HepG2 (cell line): ENCODE data around the gene NEK9. TPM values are rescaled to one million over a fixed set of nuclear protein-coding genes. Genes with fewer than 3 reads are reported as not detected.
A peak's percentile ranks its signal among the peaks of the same experiment; 100 is the strongest.

Source experiments
- AGO1 ChIP-seq: fragments of 200-400 bp; formaldehyde crosslinking; IDR thresholded peaks from 2 replicates; pipeline ENCODE4 v1.6.1; 2017; ENCODE audit warnings: mild to moderate bottlenecking, low read depth, low read length, moderate library complexity; ENCODE audit not compliant: poor library complexity, severe bottlenecking
- GABPA ChIP-seq, 2 experiments: IDR thresholded peaks; 2 replicates each; pipeline ENCODE4 v1.6.1; 2011 to 2016; ENCODE audit warnings: low read depth in 2 of 2, low read length in 1 of 2, missing biosample characterization in 1 of 2, missing genetic modification characterization in 1 of 2
- HINFP ChIP-seq: sonication (generic); formaldehyde crosslinking; IDR thresholded peaks from 2 replicates; pipeline ENCODE4 v1.4.0; 2020; ENCODE audit warnings: low read depth, mild to moderate bottlenecking, missing genetic modification reagents
- HOXA9 ChIP-seq: sonication (generic); formaldehyde crosslinking; IDR thresholded peaks from 2 replicates; pipeline ENCODE4 v1.8.1; 2022; ENCODE audit warnings: missing genetic modification reagents, mild to moderate bottlenecking, moderate library complexity, borderline replicate concordance
- MTERF4 ChIP-seq: sonication (generic); formaldehyde crosslinking; IDR thresholded peaks from 2 replicates; pipeline ENCODE4 v1.8.0; 2023; ENCODE audit warnings: mild to moderate bottlenecking, missing genetic modification reagents
- MZF1 ChIP-seq: sonication (generic); formaldehyde crosslinking; IDR thresholded peaks from 2 replicates; pipeline ENCODE4 v1.8.1; 2023; ENCODE audit warnings: mild to moderate bottlenecking, missing genetic modification reagents, borderline replicate concordance
- NCOA2 ChIP-seq: sonication (generic); formaldehyde crosslinking; IDR thresholded peaks from 2 replicates; pipeline ENCODE4 v1.8.0; 2022; ENCODE audit warnings: inconsistent platforms
- PHF21A ChIP-seq: sonication (generic); formaldehyde crosslinking; IDR thresholded peaks from 2 replicates; pipeline ENCODE4 v1.5.0; 2020; ENCODE audit warnings: mild to moderate bottlenecking, missing genetic modification reagents
- PHF5A ChIP-seq: IDR thresholded peaks from one replicate; pipeline ENCODE4 v1.6.1; 2018; ENCODE audit warnings: low read depth, missing genetic modification reagents; ENCODE audit not compliant: unreplicated experiment
- SMAD9 ChIP-seq: sonication (generic); formaldehyde crosslinking; IDR thresholded peaks from 2 replicates; pipeline ENCODE4 v1.5.1; 2020; ENCODE audit warnings: mild to moderate bottlenecking, missing genetic modification reagents
- ZMYM3 ChIP-seq: sonication (generic); formaldehyde crosslinking; IDR thresholded peaks from 2 replicates; pipeline ENCODE4 v1.5.1; 2020; ENCODE audit warnings: mild to moderate bottlenecking, missing genetic modification reagents
- ZNF142 ChIP-seq: sonication (generic); formaldehyde crosslinking; IDR thresholded peaks from 2 replicates; pipeline ENCODE4 v1.4.0; 2020; ENCODE audit warnings: missing genetic modification reagents
- ZNF274 ChIP-seq: sonication (generic); formaldehyde crosslinking; IDR thresholded peaks from 2 replicates; pipeline ENCODE4 v1.5.1; 2020; ENCODE audit warnings: mild to moderate bottlenecking, missing genetic modification reagents
- ZNF496 ChIP-seq: sonication (generic); formaldehyde crosslinking; IDR thresholded peaks from 2 replicates; pipeline ENCODE4 v1.8.1; 2023; ENCODE audit warnings: mild to moderate bottlenecking, moderate library complexity, missing genetic modification reagents; ENCODE audit not compliant: insufficient replicate concordance
- ZNF562 ChIP-seq: sonication (generic); formaldehyde crosslinking; IDR thresholded peaks from 2 replicates; pipeline ENCODE4 v1.8.0; 2022; ENCODE audit warnings: missing genetic modification reagents, borderline replicate concordance
- ZNF644 ChIP-seq: IDR thresholded peaks from 2 replicates; pipeline ENCODE4 v1.6.1; 2016; ENCODE audit warnings: low read depth
- ZNF672 ChIP-seq: sonication (generic); formaldehyde crosslinking; IDR thresholded peaks from 2 replicates; pipeline ENCODE4 v1.8.1; 2022; ENCODE audit warnings: missing genetic modification reagents
- ZNF790 ChIP-seq: sonication (generic); formaldehyde crosslinking; IDR thresholded peaks from 2 replicates; pipeline ENCODE4 v1.8.0; 2022; ENCODE audit warnings: missing genetic modification reagents, mild to moderate bottlenecking, borderline replicate concordance
- ZZZ3 ChIP-seq: sonication (generic); formaldehyde crosslinking; IDR thresholded peaks from 2 replicates; pipeline ENCODE4 v1.4.0; 2020; ENCODE audit warnings: missing genetic modification reagents, mild to moderate bottlenecking, borderline replicate concordance
- polyA plus RNA-seq, 8 experiments: library from polyadenylated mRNA; depleted of rRNA in 3 of 8; stranded (reverse) in 7 of 8; unstranded in 1 of 8; fragments of >200 nt; fragmentation: Illumina TruSeq in 4 of 8; extraction: Trizol in 4 of 8; gene quantifications; 2 replicates each; pipeline versions ENCODE4 v1.2.1 to v1.2.3, GENCODE V29; 2011 to 2016; ENCODE audit warnings: low read depth in 4 of 8, missing spikeins in 1 of 8, mixed read lengths in 1 of 8; ENCODE audit not compliant: insufficient read depth in 1 of 8
- total RNA-seq, 5 experiments: library from RNA; depleted of rRNA; stranded (reverse); fragments of >200 nt; fragmentation: Illumina TruSeq; extraction: Trizol; gene quantifications; 2 replicates each; pipeline ENCODE4 v1.2.3, GENCODE V29; 2016; ENCODE audit warnings: low read depth in 1 of 5

The NEK9 gene
- total and polyA plus RNA-seq, 2 of the 13 experiments (the other 11 are each of a cell fraction or from before 2014, with no cell fraction given): 16.5 to 27.3 TPM

GRCh38 chr14:75176142-75176820 lies 49.4 kb upstream of the NEK9 start, which contains the start of gene TMED10 (continued):
- TF ChIP-seq MTERF4 (CRISPR knock-in tag): peak; percentile 37; the same call in 1 of the 2 replicates
- peak; percentile 24 for TF ChIP-seq AGO1
- TF ChIP-seq ZNF274: peak; percentile 91
- peak; percentile 66 for TF ChIP-seq PHF5A
- no peak; the same call in none of the 2 replicates for TF ChIP-seq ZMYM3 (CRISPR knock-in tag)
- 0 out of 2 replicates have a peak, but pooled peaks have one; percentile 69 for TF ChIP-seq ZNF142 (CRISPR knock-in tag)
- no peak for TF ChIP-seq SMAD9 (CRISPR knock-in tag)
- peak; percentile 48; the same call in 1 of the 2 replicates for TF ChIP-seq NCOA2 (CRISPR knock-in tag)
- 0 out of 2 replicates have a peak, but pooled peaks have one; percentile 41 for TF ChIP-seq HOXA9 (CRISPR knock-in tag)
- no peak for TF ChIP-seq ZNF562 (CRISPR knock-in tag)
- 0 out of 2 replicates have a peak, but pooled peaks have one; percentile 40 for TF ChIP-seq HINFP (CRISPR knock-in tag)
- no peak for TF ChIP-seq ZNF672 (CRISPR knock-in tag)
- TF ChIP-seq ZZZ3 (CRISPR knock-in tag): peak; percentile 23; the same call in 1 of the 2 replicates
- TF ChIP-seq ZNF496 (CRISPR knock-in tag): no peak
- TF ChIP-seq PHF21A (CRISPR knock-in tag): peak; percentile 90
- peak; percentile 86; the same call in 1 of the 2 replicates for TF ChIP-seq MZF1 (CRISPR knock-in tag)
- TF ChIP-seq GABPA (IDR thresholded peaks at IDR 0.05; ENCODE audit: low read depth, low read length): peak; percentile 81
- peak; percentile 99 for TF ChIP-seq GABPA (CRISPR knock-in tag; IDR thresholded peaks at IDR 0.05; ENCODE audit: low read depth)
- no peak for TF ChIP-seq ZNF644
- TF ChIP-seq ZNF790 (CRISPR knock-in tag): no peak; the same call in 1 of the 2 replicates
